IMR-90 (cell line): ENCODE data around the gene DAAM1. TPM values are rescaled to one million over a fixed set of nuclear protein-coding genes. Genes with fewer than 3 reads are reported as not detected.

Source experiments
- ATAC-seq: fragments of 200-7000 bp; cut with Tn5 transposase; 2 replicates; pipeline ENCODE4 v1.9.1; 2020; ENCODE audit warnings: low read depth, mild to moderate bottlenecking, moderate library complexity
- BruUV-seq: library from RNA; stranded (reverse); fragments of 400-500 nt; replicated peaks from 2 replicates; lab custom pipeline; 2021; lab: Mats Ljungman, UMichigan
- CTCF ChIA-PET: fragments of 300-600 bp; formaldehyde crosslinking; extraction: SDS; loops from one replicate; lab custom pipeline; 2021; ENCODE audit warnings: antibody characterized with exemption; lab: Yijun Ruan, JAX
- POLR2A ChIA-PET: fragments of 300-600 bp; sonication (Branson Sonifier 250); formaldehyde crosslinking; loops from one replicate; lab custom pipeline; 2022; ENCODE audit warnings: antibody characterized with exemption; ENCODE audit not compliant: unreplicated experiment; lab: Charles Lee
- DNase-seq: peaks from one replicate; pipeline ENCODE4 v3.0.0; 2013
- H2AFZ ChIP-seq: replicated peaks from 2 replicates; pipeline ENCODE3; 2013; ENCODE audit warnings: low read length, mild to moderate bottlenecking; ENCODE audit not compliant: poor library complexity
- H2AK5ac ChIP-seq: 2 replicates; pipeline ENCODE4 v1.6.1; 2013; ENCODE audit warnings: low read depth, low read length, inconsistent platforms
- H2AK9ac ChIP-seq: replicated peaks from 2 replicates; pipeline ENCODE3; 2013; ENCODE audit warnings: mild to moderate bottlenecking, low read depth, low read length, moderate library complexity; ENCODE audit not compliant: poor library complexity
- H2BK120ac ChIP-seq: 2 replicates; pipeline ENCODE4 v1.6.1; 2013; ENCODE audit warnings: low read depth, low read length, inconsistent platforms
- H2BK15ac ChIP-seq: 3 replicates; pipeline ENCODE4 v1.6.1; 2013; ENCODE audit warnings: low read depth, low read length, inconsistent platforms
- H2BK20ac ChIP-seq: 2 replicates; pipeline ENCODE4 v1.6.1; 2013; ENCODE audit warnings: low read depth, mild to moderate bottlenecking, inconsistent platforms, low read length, moderate library complexity
- H2BK5ac ChIP-seq: 2 replicates; pipeline ENCODE4 v1.6.1; 2013; ENCODE audit warnings: mild to moderate bottlenecking, low read depth, low read length, inconsistent platforms; ENCODE audit not compliant: poor library complexity, severe bottlenecking
- H3K14ac ChIP-seq: replicated peaks from 2 replicates; pipeline ENCODE4 v1.6.1; 2013; ENCODE audit warnings: low read depth, low read length, inconsistent platforms
- H3K18ac ChIP-seq: 2 replicates; pipeline ENCODE4 v1.6.1; 2013; ENCODE audit warnings: low read depth, low read length, control low read depth
- H3K23ac ChIP-seq: 2 replicates; pipeline ENCODE4 v1.6.1; 2013; ENCODE audit warnings: low read depth, low read length, inconsistent platforms
- H3K27ac ChIP-seq: 2 replicates; pipeline ENCODE4 v1.5.1; 2013; ENCODE audit warnings: mild to moderate bottlenecking, control low read depth, low read length; ENCODE audit not compliant: insufficient read depth
- H3K27me3 ChIP-seq: 2 replicates; pipeline ENCODE4 v1.6.1; 2013; ENCODE audit warnings: low read length; ENCODE audit not compliant: control insufficient read depth, insufficient read depth
- H3K36me3 ChIP-seq: 2 replicates; pipeline ENCODE4 v1.6.1; 2013; ENCODE audit warnings: low read length, mixed read lengths; ENCODE audit not compliant: control insufficient read depth, insufficient read depth
- H3K4ac ChIP-seq: 2 replicates; pipeline ENCODE4 v1.6.1; 2013; ENCODE audit warnings: low read depth, low read length, inconsistent platforms
- H3K4me1 ChIP-seq: 2 replicates; pipeline ENCODE4 v1.6.1; 2013; ENCODE audit warnings: low read length, mixed read lengths; ENCODE audit not compliant: control insufficient read depth, insufficient read depth
- H3K4me2 ChIP-seq: 2 replicates; pipeline ENCODE4 v1.6.1; 2013; ENCODE audit warnings: low read depth, mild to moderate bottlenecking, control low read depth, low read length, moderate library complexity
- H3K4me3 ChIP-seq: 2 replicates; pipeline ENCODE4 v1.5.1; 2013; ENCODE audit warnings: low read depth, mild to moderate bottlenecking, control low read depth, low read length, moderate library complexity; ENCODE audit not compliant: insufficient read depth
- H3K56ac ChIP-seq: 2 replicates; pipeline ENCODE4 v1.6.1; 2013; ENCODE audit warnings: low read length, inconsistent platforms; ENCODE audit not compliant: insufficient read depth; ENCODE audit errors: extremely low read depth
- H3K79me1 ChIP-seq, 2 experiments: 2 replicates each; pipeline ENCODE4 v1.6.1; 2013; ENCODE audit warnings: low read length in 2 of 2, inconsistent platforms in 1 of 2, low read depth in 1 of 2
- H3K9ac ChIP-seq: 2 replicates; pipeline ENCODE4 v1.6.1; 2013; ENCODE audit warnings: low read depth, low read length, control low read depth
- H3K9me1 ChIP-seq: 2 replicates; pipeline ENCODE4 v1.6.1; 2013; ENCODE audit warnings: low read length, inconsistent platforms; ENCODE audit not compliant: insufficient read depth
- H3K9me3 ChIP-seq: 2 replicates; pipeline ENCODE4 v1.6.1; 2013; ENCODE audit warnings: low read length; ENCODE audit not compliant: control insufficient read depth, insufficient read depth
- H4K20me1 ChIP-seq: 2 replicates; pipeline ENCODE4 v1.6.1; 2013; ENCODE audit warnings: low read length, inconsistent platforms; ENCODE audit not compliant: insufficient read depth
- H4K5ac ChIP-seq: 2 replicates; pipeline ENCODE4 v1.6.1; 2013; ENCODE audit warnings: mild to moderate bottlenecking, low read depth, low read length, control low read depth
- H4K8ac ChIP-seq, 2 experiments: 2 replicates each; pipeline ENCODE4 v1.6.1; 2013; ENCODE audit warnings: low read depth in 2 of 2, low read length in 2 of 2, control low read depth in 1 of 2, inconsistent platforms in 1 of 2
- H4K91ac ChIP-seq: 2 replicates; pipeline ENCODE4 v1.6.1; 2013; ENCODE audit warnings: low read depth, low read length, inconsistent platforms; ENCODE audit not compliant: insufficient read depth
- RAD21 ChIP-seq: IDR thresholded peaks from 2 replicates; pipeline ENCODE4 v1.6.1; 2012; ENCODE audit warnings: low read length, improper control_type of control experiment
- dilution Hi-C: fragments of 300-500 bp; cut with HindIII; formaldehyde crosslinking; loops from one replicate; pipeline ENCODE4 v1.14.3; 2018; ENCODE audit warnings: low sequenced_read_pairs; ENCODE audit not compliant: unreplicated experiment
- in situ Hi-C: fragments of 300-500 bp; cut with MboI; formaldehyde crosslinking; loops from 3 replicates; pipeline ENCODE4 v1.14.3; 2019; ENCODE audit warnings: low sequenced_read_pairs, inconsistent platforms, mixed read lengths
- intact Hi-C: fragments of 100-400 bp; cut with micrococcal nuclease; formaldehyde crosslinking; loops from 2 replicates; pipeline ENCODE4 v1.10.0; 2022
- polyA plus RNA-seq, 3 experiments: library from polyadenylated mRNA; depleted of rRNA; stranded (reverse); fragments of >200 nt; gene quantifications; 2 replicates each; pipeline ENCODE4 v1.2.3, GENCODE V29; 2012; ENCODE audit warnings: low replicate concordance in 1 of 3
- total RNA-seq: library from RNA; depleted of rRNA; stranded (reverse); fragments of >200 nt; gene quantifications from 2 replicates; pipeline ENCODE4 v1.2.3, GENCODE V29; 2012

Gene DAAM1
- total and polyA plus RNA-seq, 2 of the 4 experiments (the other 2 are of a cell fraction) = 4.8 to 5.4 TPM

DNA sequence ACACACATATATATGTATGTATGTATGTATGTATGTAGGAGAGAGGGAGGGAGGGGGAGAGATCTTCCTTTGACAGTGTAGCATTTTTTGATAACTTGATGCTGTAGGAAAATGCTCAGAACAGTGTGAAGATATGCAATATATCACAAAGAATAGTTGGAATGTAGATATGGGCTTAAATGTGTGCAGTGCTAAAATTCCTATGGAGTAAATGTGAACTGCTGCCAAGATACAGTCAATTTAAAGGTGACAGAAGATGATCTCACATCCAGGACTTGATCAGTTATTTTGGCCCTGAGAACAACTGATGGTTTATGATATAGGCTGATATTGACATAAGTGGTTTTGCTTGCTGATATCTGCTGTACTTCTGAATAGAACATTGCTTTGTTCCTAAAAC is 84.2 kb downstream of the DAAM1 start:
- ATAC-seq = no peak
- H3K9me3 ChIP-seq = no peaks in the 10 kb centered on the region
- intact Hi-C loops = no loop called here

More for the DNA sequence above, 84.2 kb downstream of the DAAM1 start:
- Histone ChIP-seq H3K23ac (no peak overlapping the region), H3K4me2 (no peak overlapping the region), H2AFZ (no peak overlapping the region), H3K27ac (no peak overlapping the region), H2BK5ac (no peak overlapping the region), H3K36me3 (peaks cover 1% of the 10 kb centered on the region; the same call in 1 of the 2 replicates), H3K14ac (no peak overlapping the region), H3K4ac (no peak overlapping the region), H3K18ac (no peak overlapping the region), H2BK15ac (peak overlapping the region; percentile 79; the same call in 1 of the 3 replicates), H3K79me1 (no peaks in the 10 kb centered on the region), H3K56ac (no peak overlapping the region), H3K27me3 (no peaks in the 10 kb centered on the region), H3K4me1 (peaks cover 9% of the 10 kb centered on the region), H4K5ac (no peak overlapping the region), H2BK20ac (no peak overlapping the region), H3K4me3 (no peak overlapping the region), H2AK9ac (no peak overlapping the region), H2BK120ac (no peak overlapping the region), H4K91ac (no peak overlapping the region), H3K9ac (no peak overlapping the region), H2AK5ac (0 out of 2 replicates have a peak overlapping the region, but pooled peaks have one; percentile 30), H3K9me1 (peaks cover 8% of the 10 kb centered on the region; the same call in 1 of the 2 replicates), H4K8ac (no peak overlapping the region), H4K20me1 (no peaks in the 10 kb centered on the region)
- BruUV-seq = no TSS peak
- dilution Hi-C loops = no loop called here
- POLR2A ChIA-PET = no interaction called here
- in situ Hi-C loops = no loop called here
- no peak for TF ChIP-seq RAD21
- no peak for DNase-seq
- CTCF ChIA-PET = no interaction called here
